Measurements from ENCODE around the gene CLRN2. TPM values are rescaled to one million over a fixed set of nuclear protein-coding genes. Genes with fewer than 3 reads are reported as not detected.

CLRN2 gene
- total and polyA plus RNA-seq, 2 donors (not counting 3 experiments of a cell fraction or from before 2014, with no cell fraction given): not detected

Other genes with a start within 250 kb of the CLRN2 start
- 20.9 and 24.6 TPM in 2 replicates for gene QDPR, start 3.1 kb upstream of the CLRN2 start, total RNA-seq
- gene QDPR, start 3.1 kb upstream of the CLRN2 start, polyA plus RNA-seq: 18.4 and 20.5 TPM in 2 replicates
- gene LAP3, start 62.0 kb downstream of the CLRN2 start, total RNA-seq: 73.7 and 94.8 TPM in 2 replicates
- 69.2 and 82.4 TPM in 2 replicates for gene LAP3, start 62.0 kb downstream of the CLRN2 start, polyA plus RNA-seq
- 41.2 and 49.1 TPM in 2 replicates for gene MED28, start 99.5 kb downstream of the CLRN2 start, total RNA-seq
- gene MED28, start 99.5 kb downstream of the CLRN2 start, polyA plus RNA-seq: 9.4 and 10.0 TPM in 2 replicates